Mucosa of rectum (tissue), 2 donors: ENCODE data around the gene OLFM4.

ENCODE experiments used
- H3K27ac ChIP-seq, 2 donors: one replicate each; pipeline ENCODE4 v1.7.0; 2013; ENCODE audit warnings: inconsistent platforms in 2 of 2, low read depth in 2 of 2, low read length in 2 of 2
- H3K27me3 ChIP-seq, 2 donors: one replicate each; pipeline ENCODE4 v1.7.0; 2013; ENCODE audit warnings: low read length in 2 of 2; ENCODE audit not compliant: control insufficient read depth in 2 of 2, insufficient read depth in 2 of 2
- H3K36me3 ChIP-seq, 2 donors: one replicate each; pipeline ENCODE4 v1.7.0; 2013; ENCODE audit warnings: low read length in 2 of 2; ENCODE audit not compliant: control insufficient read depth in 2 of 2, insufficient read depth in 2 of 2
- H3K4me1 ChIP-seq, 2 donors: one replicate each; pipeline ENCODE4 v1.7.0; 2013; ENCODE audit warnings: low read length in 2 of 2, mild to moderate bottlenecking in 1 of 2; ENCODE audit not compliant: control insufficient read depth in 2 of 2, insufficient read depth in 2 of 2
- H3K4me3 ChIP-seq, 2 donors: one replicate each; pipeline ENCODE4 v1.7.0; 2013; ENCODE audit warnings: low read length in 2 of 2
- H3K9ac ChIP-seq, 2 donors: one replicate each; pipeline ENCODE4 v1.7.0; 2013; ENCODE audit warnings: low read length in 2 of 2, low read depth in 1 of 2, mild to moderate bottlenecking in 1 of 2
- H3K9me3 ChIP-seq, 2 donors: one replicate each; pipeline ENCODE4 v1.7.0; 2013; ENCODE audit warnings: low read length in 2 of 2; ENCODE audit not compliant: control insufficient read depth in 2 of 2
- donor health status: healthy.
- donor health status: Normal muscosa, but diverticular disease.

The OLFM4 gene

DNA sequence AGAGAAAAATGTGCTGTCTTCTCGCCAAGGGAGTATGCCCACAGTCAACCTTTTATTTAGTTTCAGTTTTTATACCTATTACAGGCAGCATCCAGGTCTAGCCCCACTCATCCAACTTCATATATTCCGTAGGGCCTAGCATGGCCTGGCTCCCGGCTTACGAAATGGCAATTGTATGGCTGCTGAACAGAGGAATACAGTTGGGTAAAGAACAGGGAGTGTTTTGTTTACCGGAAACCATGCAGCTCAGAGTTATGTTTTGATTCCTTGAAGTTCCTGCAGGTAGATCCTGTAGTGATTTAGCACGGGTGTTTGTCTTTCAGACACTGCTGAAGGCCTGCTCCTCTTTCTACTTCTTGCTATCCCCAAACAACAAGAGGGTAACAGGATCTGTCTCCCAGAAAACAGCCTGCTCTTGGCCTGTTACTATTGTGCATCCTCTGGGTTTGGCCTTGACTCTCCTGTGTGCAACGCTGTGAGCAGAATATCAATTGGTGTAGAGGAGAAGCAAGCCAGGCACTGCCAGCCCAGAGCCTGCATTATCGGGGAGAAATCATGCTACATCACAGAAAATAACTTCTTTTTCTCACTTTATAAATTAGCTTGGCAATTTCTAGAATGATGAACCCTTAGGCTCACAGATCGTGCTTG, 32.4 kb downstream of the OLFM4 start:
- Histone ChIP-seq H3K36me3 (no peaks in the 10 kb centered on the region), H3K4me3 (no peak overlapping the region), H3K9ac (no peak overlapping the region), H3K27me3 (peaks cover 0 to 2% of the 10 kb centered on the region in 2 donors), H3K27ac (no peak overlapping the region), H3K9me3 (no peaks in the 10 kb centered on the region), H3K4me1 (peaks cover 0 to 2% of the 10 kb centered on the region in 2 donors)

- H3K4me3 ChIP-seq: no peak overlapping the region
These were observed 36.1 kb downstream of the OLFM4 start for GRCh38 chr13:53064731-53065130.

DNA sequence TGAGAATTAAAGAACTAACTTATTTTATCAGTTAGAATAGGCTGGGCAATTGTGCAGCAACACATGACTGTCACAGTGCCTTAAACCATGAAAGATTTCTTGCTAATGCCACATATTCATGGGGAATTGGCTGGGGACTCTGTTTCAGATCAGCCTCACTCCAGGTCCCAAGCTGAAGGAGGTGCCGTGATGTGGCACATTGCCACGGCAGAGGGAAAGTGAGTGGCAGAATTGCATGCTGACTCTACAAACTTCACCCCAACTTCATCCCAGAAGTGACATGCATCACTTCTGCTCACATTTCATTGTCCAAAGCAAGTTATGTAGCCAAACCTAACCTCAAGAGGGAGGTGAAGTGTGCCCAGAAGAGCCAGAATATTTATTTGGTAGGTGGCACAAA, 37.8 kb downstream of the OLFM4 start:
- no peak overlapping the region for H3K9ac ChIP-seq
- H3K4me3 ChIP-seq: no peak overlapping the region
- peaks cover 0 to 2% of the 10 kb centered on the region in 2 donors for H3K27me3 ChIP-seq
- H3K9me3 ChIP-seq: no peaks in the 10 kb centered on the region
- no peaks in the 10 kb centered on the region for H3K4me1 ChIP-seq
- no peaks in the 10 kb centered on the region for H3K36me3 ChIP-seq
- no peak overlapping the region for H3K27ac ChIP-seq

More at GRCh38 chr13:53064731-53065130, 36.1 kb downstream of the OLFM4 start:
- Histone ChIP-seq H3K4me1 (peaks cover 0 to 2% of the 10 kb centered on the region in 2 donors), H3K36me3 (no peaks in the 10 kb centered on the region), H3K9ac (no peak overlapping the region), H3K27ac (no peak overlapping the region), H3K27me3 (peaks cover 0 to 2% of the 10 kb centered on the region in 2 donors), H3K9me3 (no peaks in the 10 kb centered on the region)

- Histone ChIP-seq H3K27me3 (peaks cover 0 to 2% of the 10 kb centered on the region in 2 donors), H3K9ac (no peak overlapping the region), H3K4me1 (no peaks in the 10 kb centered on the region), H3K9me3 (no peaks in the 10 kb centered on the region), H3K4me3 (no peak overlapping the region), H3K27ac (no peak overlapping the region), H3K36me3 (no peaks in the 10 kb centered on the region)
These were observed 40.2 kb downstream of the OLFM4 start for GRCh38 chr13:53068585-53069520.

GRCh38 chr13:53069800-53070199, 41.2 kb downstream of the OLFM4 start:
- H3K9me3 ChIP-seq: no peaks in the 10 kb centered on the region
- H3K4me3 ChIP-seq: no peak overlapping the region
- H3K36me3 ChIP-seq: no peaks in the 10 kb centered on the region
- no peaks in the 10 kb centered on the region for H3K27me3 ChIP-seq
- H3K27ac ChIP-seq: no peak overlapping the region
- H3K4me1 ChIP-seq: no peaks in the 10 kb centered on the region
- H3K9ac ChIP-seq: no peak overlapping the region

- no peak overlapping the region for H3K9ac ChIP-seq
- no peak overlapping the region for H3K4me3 ChIP-seq
- no peaks in the 10 kb centered on the region for H3K9me3 ChIP-seq
- no peak overlapping the region for H3K27ac ChIP-seq
- H3K27me3 ChIP-seq: no peaks in the 10 kb centered on the region
- no peaks in the 10 kb centered on the region for H3K36me3 ChIP-seq
- H3K4me1 ChIP-seq: no peaks in the 10 kb centered on the region
These were observed 45.1 kb downstream of the OLFM4 start for GRCh38 chr13:53073711-53074110.

GRCh38 chr13:53074114-53074513, 45.5 kb downstream of the OLFM4 start:
- no peak overlapping the region for H3K4me3 ChIP-seq
- H3K36me3 ChIP-seq: no peaks in the 10 kb centered on the region
- no peak overlapping the region for H3K9ac ChIP-seq
- no peaks in the 10 kb centered on the region for H3K4me1 ChIP-seq
- no peaks in the 10 kb centered on the region for H3K27me3 ChIP-seq
- no peak overlapping the region for H3K27ac ChIP-seq
- H3K9me3 ChIP-seq: no peaks in the 10 kb centered on the region

DNA sequence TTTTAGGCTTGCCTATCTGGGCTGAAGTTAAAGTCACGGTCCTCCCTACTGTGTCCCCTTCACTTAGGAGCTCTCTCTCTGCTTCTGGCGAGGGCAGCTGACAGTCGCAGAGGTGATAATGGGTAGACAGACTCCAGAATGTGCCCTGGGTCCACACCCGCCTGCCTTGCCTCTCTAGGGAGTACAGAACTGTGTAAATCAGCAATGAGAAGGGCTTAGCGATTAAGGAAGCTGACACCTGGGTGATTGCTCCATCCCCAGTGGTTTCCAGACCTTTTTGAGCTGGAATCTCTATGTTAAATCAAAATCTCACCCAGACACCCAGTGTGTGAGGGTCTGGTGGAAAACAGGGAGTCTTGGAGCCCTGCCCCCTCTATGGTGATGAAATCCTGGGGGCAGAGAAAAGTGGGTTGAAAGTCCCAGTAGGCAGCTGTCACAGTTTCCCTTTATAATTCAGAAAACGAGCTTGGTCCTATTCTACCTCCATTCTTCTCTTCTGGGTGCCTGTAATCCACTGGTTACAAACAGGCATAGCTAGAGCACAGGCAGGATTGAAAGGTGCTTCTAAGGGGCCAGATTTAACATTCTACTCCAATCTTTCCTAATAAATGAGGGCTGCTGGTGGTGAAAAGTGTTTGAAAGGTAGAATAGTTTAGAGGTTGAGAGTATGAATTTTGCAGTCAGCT, 46.9 kb downstream of the OLFM4 start:
- no peak overlapping the region for H3K9ac ChIP-seq
- H3K36me3 ChIP-seq: no peaks in the 10 kb centered on the region
- no peaks in the 10 kb centered on the region for H3K9me3 ChIP-seq
- H3K4me1 ChIP-seq: no peaks in the 10 kb centered on the region
- no peaks in the 10 kb centered on the region for H3K27me3 ChIP-seq
- no peak overlapping the region for H3K27ac ChIP-seq
- H3K4me3 ChIP-seq: no peak overlapping the region

GRCh38 chr13:53079691-53080090, 51.1 kb downstream of the OLFM4 start:
- no peak overlapping the region for H3K9ac ChIP-seq
- H3K4me1 ChIP-seq: no peaks in the 10 kb centered on the region
- no peak overlapping the region for H3K4me3 ChIP-seq
- no peaks in the 10 kb centered on the region for H3K27me3 ChIP-seq
- H3K9me3 ChIP-seq: no peaks in the 10 kb centered on the region
- H3K27ac ChIP-seq: no peak overlapping the region
- H3K36me3 ChIP-seq: no peaks in the 10 kb centered on the region

GRCh38 chr13:53088871-53089270, 60.3 kb downstream of the OLFM4 start:
- H3K4me1 ChIP-seq: no peaks in the 10 kb centered on the region
- H3K9me3 ChIP-seq: no peaks in the 10 kb centered on the region
- no peak overlapping the region for H3K9ac ChIP-seq
- no peak overlapping the region for H3K4me3 ChIP-seq
- H3K27me3 ChIP-seq: no peaks in the 10 kb centered on the region
- no peaks in the 10 kb centered on the region for H3K36me3 ChIP-seq
- no peak overlapping the region for H3K27ac ChIP-seq
